ENCODE data around the gene PTTG2.

DNA sequence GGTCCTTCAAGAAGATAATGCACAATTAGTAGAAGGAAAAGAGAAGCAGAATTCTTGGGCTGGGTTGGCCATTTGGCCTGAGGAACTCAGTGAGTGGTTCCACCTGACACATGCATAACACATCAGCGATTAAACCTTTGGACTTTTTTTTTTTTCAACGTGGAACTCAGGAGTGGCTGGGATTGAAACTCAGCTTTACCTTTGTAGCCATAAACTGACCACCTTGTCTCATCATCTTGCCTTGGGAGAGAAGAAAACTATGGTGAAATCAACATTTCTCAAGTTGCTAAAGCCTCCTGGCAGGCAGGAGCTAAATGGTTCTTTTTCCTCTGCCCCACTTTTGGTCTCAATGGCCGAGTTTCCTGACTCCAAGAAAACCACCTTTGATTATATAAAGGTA, 16.3 kb downstream of the PTTG2 start:
- TF ChIP-seq, protein P1, sequence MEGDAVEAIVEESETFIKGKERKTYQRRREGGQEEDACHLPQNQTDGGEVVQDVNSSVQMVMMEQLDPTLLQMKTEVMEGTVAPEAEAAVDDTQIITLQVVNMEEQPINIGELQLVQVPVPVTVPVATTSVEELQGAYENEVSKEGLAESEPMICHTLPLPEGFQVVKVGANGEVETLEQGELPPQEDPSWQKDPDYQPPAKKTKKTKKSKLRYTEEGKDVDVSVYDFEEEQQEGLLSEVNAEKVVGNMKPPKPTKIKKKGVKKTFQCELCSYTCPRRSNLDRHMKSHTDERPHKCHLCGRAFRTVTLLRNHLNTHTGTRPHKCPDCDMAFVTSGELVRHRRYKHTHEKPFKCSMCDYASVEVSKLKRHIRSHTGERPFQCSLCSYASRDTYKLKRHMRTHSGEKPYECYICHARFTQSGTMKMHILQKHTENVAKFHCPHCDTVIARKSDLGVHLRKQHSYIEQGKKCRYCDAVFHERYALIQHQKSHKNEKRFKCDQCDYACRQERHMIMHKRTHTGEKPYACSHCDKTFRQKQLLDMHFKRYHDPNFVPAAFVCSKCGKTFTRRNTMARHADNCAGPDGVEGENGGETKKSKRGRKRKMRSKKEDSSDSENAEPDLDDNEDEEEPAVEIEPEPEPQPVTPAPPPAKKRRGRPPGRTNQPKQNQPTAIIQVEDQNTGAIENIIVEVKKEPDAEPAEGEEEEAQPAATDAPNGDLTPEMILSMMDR (IDR thresholded peaks at IDR 0.05): no peak
- no peak for TF ChIP-seq POLR2A (IDR thresholded peaks at IDR 0.05)

All from uterus (tissue), 2 donors.